ENCODE results near the gene SLC17A1. TPM values are rescaled to one million over a fixed set of nuclear protein-coding genes. Genes with fewer than 3 reads are reported as not detected.

The SLC17A1 gene
- total RNA-seq, 4 donors from 2014 or later: not detected

GRCh38 chr6:25787428-25787827, 44.4 kb downstream of the SLC17A1 start:
- no peak for DNase-seq (ENCODE audit: low spot score in 2 of 2)
- 81 to 87% methylated on average over 2 of the region's 2 CpGs for WGBS, 2 donors
- intact Hi-C loops (cut with DNase I; ENCODE audit: low total_unique reads): no loop called here
- TF ChIP-seq POLR2A (IDR thresholded peaks at IDR 0.05) (no peak), CTCF (IDR thresholded peaks at IDR 0.05) (no peak)
- no peak overlapping the region for H3K4me3 ChIP-seq (ENCODE audit: low read depth, poor library complexity, severe bottlenecking)

DNA sequence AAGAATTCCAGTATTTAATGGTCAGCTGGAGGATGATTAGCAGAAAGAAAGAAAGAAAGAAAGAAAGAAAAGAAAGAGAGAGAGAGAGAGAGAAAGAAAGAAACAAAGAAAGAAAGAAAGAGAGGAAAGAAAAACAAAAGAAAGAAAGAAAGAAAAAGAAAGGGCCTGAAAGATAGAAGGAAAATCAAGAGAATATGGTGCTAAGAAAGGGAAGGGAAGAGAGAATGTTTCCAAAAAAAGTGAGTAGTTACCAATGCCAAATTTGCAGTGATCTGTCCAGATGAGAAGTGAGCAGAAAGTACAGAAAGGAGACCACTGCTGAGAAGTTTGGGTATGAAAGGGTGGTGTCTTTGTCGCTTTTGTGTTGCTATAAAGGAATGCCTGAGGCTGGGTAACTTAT, 50.7 kb downstream of the SLC17A1 start:
- H3K4me3 ChIP-seq (ENCODE audit: low read depth, poor library complexity, severe bottlenecking): no peak overlapping the region
- intact Hi-C loops (cut with DNase I; ENCODE audit: low total_unique reads): no loop called here
- no peak for DNase-seq (ENCODE audit: low spot score in 2 of 2)
- 77 to 88% methylated on average over 1 of the region's 1 CpG for WGBS, 2 donors
- TF ChIP-seq POLR2A (IDR thresholded peaks at IDR 0.05) (no peak), CTCF (IDR thresholded peaks at IDR 0.05) (no peak)

- no peak for DNase-seq (ENCODE audit: low spot score in 2 of 2)
- H3K4me3 ChIP-seq (ENCODE audit: low read depth, poor library complexity, severe bottlenecking): no peak overlapping the region
- TF ChIP-seq CTCF (IDR thresholded peaks at IDR 0.05) (no peak), POLR2A (IDR thresholded peaks at IDR 0.05) (no peak)
- intact Hi-C loops (cut with DNase I; ENCODE audit: low total_unique reads): no loop called here
- WGBS, 2 donors: 75 to 82% methylated on average over 4 of the region's 4 CpGs
Observed at GRCh38 chr6:25777856-25778649, 53.8 kb downstream of the SLC17A1 start.

- H3K4me3 ChIP-seq (ENCODE audit: low read depth, poor library complexity, severe bottlenecking): no peak overlapping the region
- intact Hi-C loops (cut with DNase I; ENCODE audit: low total_unique reads): no loop called here
- no peak for DNase-seq (ENCODE audit: low spot score in 2 of 2)
- TF ChIP-seq POLR2A (IDR thresholded peaks at IDR 0.05) (no peak), CTCF (IDR thresholded peaks at IDR 0.05) (no peak)
- WGBS, 2 donors: 29 to 56% methylated on average over 2 of the region's 2 CpGs
Observed at GRCh38 chr6:25777031-25777430, 54.8 kb downstream of the SLC17A1 start.

DNA sequence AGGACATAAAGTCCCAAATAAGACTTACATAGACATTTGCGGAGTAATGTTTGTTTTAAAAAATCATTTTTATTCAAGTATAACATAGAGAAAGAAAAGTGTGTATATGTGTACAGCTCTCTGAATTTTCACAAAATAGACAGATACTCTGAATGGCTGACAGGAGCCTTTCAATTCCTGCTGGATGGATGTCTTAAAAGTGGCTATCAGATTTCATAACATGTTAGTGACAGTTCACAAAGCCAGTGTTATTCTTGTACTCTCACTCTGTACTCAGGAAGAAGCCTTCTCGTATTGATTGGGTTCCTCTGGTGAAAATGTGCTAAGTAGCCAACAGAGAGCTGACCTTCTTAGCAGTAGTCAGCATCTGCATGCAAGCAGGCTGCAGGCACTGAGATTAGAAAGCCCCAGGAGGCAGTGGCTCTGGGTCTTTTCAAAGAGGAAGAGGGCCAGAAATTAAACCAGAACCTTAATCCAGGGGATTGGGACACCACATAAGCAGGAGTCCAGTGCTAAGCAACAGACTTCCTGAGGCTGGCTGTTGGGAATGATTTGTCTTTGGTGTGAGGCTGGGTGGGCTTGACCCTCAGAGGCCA, 57.6 kb downstream of the SLC17A1 start:
- no peak overlapping the region for H3K4me3 ChIP-seq (ENCODE audit: low read depth, poor library complexity, severe bottlenecking)
- intact Hi-C loops (cut with DNase I; ENCODE audit: low total_unique reads): no loop called here
- DNase-seq (ENCODE audit: low spot score in 2 of 2): no peak
- TF ChIP-seq POLR2A (IDR thresholded peaks at IDR 0.05): no peak
- TF ChIP-seq CTCF (IDR thresholded peaks at IDR 0.05): no peak
- 34 to 60% methylated on average over 2 of the region's 2 CpGs for WGBS, 2 donors
